Pancreas (tissue), 10 donors: Measurements from ENCODE around the gene TAF4B. TPM values are rescaled to one million over a fixed set of nuclear protein-coding genes. Genes with fewer than 3 reads are reported as not detected.
"Not testable (repeated sequence)": the region's sequence is repeated elsewhere in the genome, so short reads cannot be mapped to it uniquely, and the experiment has no call there.

ENCODE experiments used
- ATAC-seq, 4 donors: fragments of 200-7000 bp; cut with Tn5 transposase; one replicate each; pipeline versions ENCODE4 v1.8.0 to v1.9.1; 2020; ENCODE audit warnings: mild to moderate bottlenecking in 4 of 4, moderate library complexity in 4 of 4
- DNase-seq, 6 donors: peaks; one replicate each; pipeline ENCODE4 v3.0.0-alpha.2; 2020
- FAIRE-seq: peaks from 2 replicates; lab custom pipeline; 2012; peaks lifted over from hg19 to GRCh38; lab: Jason Lieb, UNC
- H3K27ac ChIP-seq, 4 donors: fragments of 200-600 bp; sonication (generic); 1 replicate in 3 of 4; 2 replicates in 1 of 4; pipeline versions ENCODE4 v1.5.0 to v1.8.0; 2020
- H3K27me3 ChIP-seq, 4 donors: fragments of 200-600 bp; one replicate each; pipeline ENCODE4 v1.8.0; 2021
- H3K36me3 ChIP-seq, 3 donors: fragments of 200-600 bp; sonication (generic) in 1 of 3; one replicate each; pipeline versions ENCODE4 v1.5.0 to v1.8.0; 2020 to 2021
- H3K4me1 ChIP-seq, 3 donors: fragments of 200-600 bp; one replicate each; pipeline ENCODE4 v1.8.0; 2021
- H3K4me3 ChIP-seq, 4 donors: fragments of 200-600 bp; sonication (generic) in 2 of 4; one replicate each; pipeline versions ENCODE4 v1.5.0 to v1.8.0; 2020 to 2021
- H3K9me3 ChIP-seq, 4 donors: fragments of 200-600 bp; one replicate each; pipeline ENCODE4 v1.8.0; 2021
- WGBS, 2 donors: extraction: QIAGEN DNeasy Blood & Tissue Kit; methylation state at CpG; one replicate each; pipeline ENCODE4 v1.1.7; 2013; 5-methylcytosine and 5-hydroxymethylcytosine counted together
- intact Hi-C, 3 donors: fragments of 100-400 bp; cut with DNase I; formaldehyde crosslinking; loops; one replicate each; pipeline versions ENCODE4 v1.11.1 to v1.14.2; 2022
- polyA plus RNA-seq, 2 donors: library from polyadenylated mRNA; stranded (reverse); fragments of 200-250 nt; gene quantifications; one replicate each; pipeline ENCODE4 v1.2.3, GENCODE V29; 2013
- total RNA-seq, 6 donors: library from RNA; stranded (reverse); fragmentation: NEBNext Ultra II Directional in 4 of 6; extraction: Animal tissue kit (Norgen Biotek cat#: 25700) in 4 of 6; gene quantifications; one replicate each; pipeline versions ENCODE4 v1.2.1 to v1.2.4, GENCODE V29; 2021 to 2023
- TF ChIP-seq, protein P1 (sequence below), 4 donors: fragments of 200-600 bp; sonication (generic) in 3 of 4; IDR thresholded peaks; one replicate each; pipeline versions ENCODE4 v1.5.0 to v1.8.0; 2021; ENCODE audit warnings: antibody characterized with exemption in 4 of 4
- donor health status: healthy with polysubstance abuse.
- donor health status: DM: no; HTN: no; CAD: no; lungs with moderate emphysema.
- donor health status: DM: no; HTN: no; CAD: no.
- donor health status: control.
- donor health status: control.
- donor health status: Bipolar disorder and iron deficiency.
- donor health status: DM: yes; HTN: yes; CAD: no.
- donor health status: DM: no; HTN: no; CAD: no.
- donor health status: DM: no; HTN: no; CAD: no.
- donor health status: DM: yes; HTN: yes; CAD: no.

TAF4B gene
- total and polyA plus RNA-seq, 8 donors, result 0.94 to 3.4 (median 2.3) TPM

DNA sequence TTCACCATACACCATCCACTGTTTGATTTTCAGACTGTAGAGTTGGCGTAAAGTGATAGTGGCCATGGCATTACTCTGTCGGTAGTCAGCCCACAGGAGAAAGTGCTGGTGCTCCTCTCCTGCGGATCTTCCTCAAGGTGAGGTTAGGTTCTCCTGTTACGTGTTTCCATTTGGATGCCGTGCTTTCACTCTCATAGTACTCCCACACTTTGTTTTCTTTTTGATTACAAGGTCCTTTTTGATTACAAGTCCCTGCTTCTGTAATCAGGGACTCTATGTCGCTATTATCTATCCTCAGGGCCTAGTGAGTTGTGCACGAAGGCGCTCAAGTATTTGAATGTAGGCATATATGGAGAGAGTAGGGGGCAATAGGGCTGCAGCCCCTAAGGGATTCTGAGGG lies 4.3 kb downstream of the TAF4B start:
- Histone ChIP-seq H3K4me3 (no peak overlapping the region), H3K36me3 (no peaks in the 10 kb centered on the region), H3K27me3 (no peaks in the 10 kb centered on the region), H3K4me1 (peaks cover 4 to 16% (median 4%) of the 10 kb centered on the region in 3 donors), H3K9me3 (no peaks in the 10 kb centered on the region), H3K27ac (no peak overlapping the region)
- WGBS, 2 donors, result 48 to 54% methylated on average over 8 of the region's 8 CpGs
- FAIRE-seq (no peak), DNase-seq (no peak), ATAC-seq (no peak)
- intact Hi-C loops, result no loop called here
- TF ChIP-seq, protein P1, sequence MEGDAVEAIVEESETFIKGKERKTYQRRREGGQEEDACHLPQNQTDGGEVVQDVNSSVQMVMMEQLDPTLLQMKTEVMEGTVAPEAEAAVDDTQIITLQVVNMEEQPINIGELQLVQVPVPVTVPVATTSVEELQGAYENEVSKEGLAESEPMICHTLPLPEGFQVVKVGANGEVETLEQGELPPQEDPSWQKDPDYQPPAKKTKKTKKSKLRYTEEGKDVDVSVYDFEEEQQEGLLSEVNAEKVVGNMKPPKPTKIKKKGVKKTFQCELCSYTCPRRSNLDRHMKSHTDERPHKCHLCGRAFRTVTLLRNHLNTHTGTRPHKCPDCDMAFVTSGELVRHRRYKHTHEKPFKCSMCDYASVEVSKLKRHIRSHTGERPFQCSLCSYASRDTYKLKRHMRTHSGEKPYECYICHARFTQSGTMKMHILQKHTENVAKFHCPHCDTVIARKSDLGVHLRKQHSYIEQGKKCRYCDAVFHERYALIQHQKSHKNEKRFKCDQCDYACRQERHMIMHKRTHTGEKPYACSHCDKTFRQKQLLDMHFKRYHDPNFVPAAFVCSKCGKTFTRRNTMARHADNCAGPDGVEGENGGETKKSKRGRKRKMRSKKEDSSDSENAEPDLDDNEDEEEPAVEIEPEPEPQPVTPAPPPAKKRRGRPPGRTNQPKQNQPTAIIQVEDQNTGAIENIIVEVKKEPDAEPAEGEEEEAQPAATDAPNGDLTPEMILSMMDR (IDR thresholded peaks at IDR 0.05), result no peak

DNA sequence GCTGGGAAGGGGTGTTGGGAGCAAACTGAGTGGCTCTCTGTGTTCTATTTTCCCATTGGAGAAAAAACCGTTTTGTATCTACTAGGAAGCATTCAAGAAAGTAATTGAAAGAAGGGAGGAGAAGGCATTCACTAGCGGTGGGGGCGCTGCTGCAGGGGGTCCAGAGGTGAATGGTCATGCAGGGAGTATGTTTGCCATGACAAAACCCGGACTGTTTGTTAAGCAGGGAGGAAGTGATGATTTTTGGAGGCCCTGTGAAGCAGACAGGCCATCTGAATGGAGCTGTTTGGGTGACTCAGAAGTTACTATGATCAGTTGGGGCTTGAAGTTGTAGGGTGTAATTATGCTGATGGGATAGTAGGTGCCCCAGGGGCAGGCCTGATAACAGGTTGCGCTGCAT lies 7.0 kb downstream of the TAF4B start:
- intact Hi-C loops, result no loop called here
- peaks cover 0 to 8% (median under 1%) of the 10 kb centered on the region in 3 donors for H3K4me1 ChIP-seq
- H3K4me3 ChIP-seq, result no peak overlapping the region
- no peaks in the 10 kb centered on the region for H3K27me3 ChIP-seq
- FAIRE-seq, result no peak
- WGBS, 2 donors, result 78 to 81% methylated on average over 5 of the region's 5 CpGs
- DNase-seq, result no peak
- no peaks in the 10 kb centered on the region for H3K9me3 ChIP-seq
- no peaks in the 10 kb centered on the region for H3K36me3 ChIP-seq
- TF ChIP-seq, protein P1 (IDR thresholded peaks at IDR 0.05), result no peak
- H3K27ac ChIP-seq, result no peak overlapping the region
- ATAC-seq, result no peak

DNA sequence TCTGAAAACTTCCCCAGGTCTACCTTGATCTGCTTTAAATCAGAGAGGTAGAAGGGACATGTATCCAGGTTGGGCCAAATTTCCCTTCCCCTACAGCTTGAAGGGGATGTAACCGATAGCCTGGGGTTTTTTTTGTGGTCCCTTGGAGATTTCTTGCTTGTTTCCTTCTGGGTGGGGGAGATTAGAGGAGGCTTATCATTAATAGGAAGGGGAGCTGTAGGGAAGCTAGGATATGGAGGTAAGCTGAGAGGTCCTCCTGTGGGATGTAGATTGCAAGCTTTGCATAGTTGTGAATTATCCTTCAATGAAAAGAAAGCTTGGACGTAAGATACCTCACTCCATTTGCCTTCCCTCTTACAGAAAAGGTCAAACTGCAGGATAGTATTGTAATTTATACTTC lies 11.1 kb downstream of the TAF4B start:
- 91 to 98% methylated on average over 2 of the region's 2 CpGs for WGBS, 2 donors
- DNase-seq, H3K9me3 ChIP-seq, H3K27ac ChIP-seq, H3K27me3 ChIP-seq, FAIRE-seq, H3K36me3 ChIP-seq, H3K4me3 ChIP-seq, ATAC-seq, H3K4me1 ChIP-seq, intact Hi-C loops: not testable (repeated sequence)

DNA sequence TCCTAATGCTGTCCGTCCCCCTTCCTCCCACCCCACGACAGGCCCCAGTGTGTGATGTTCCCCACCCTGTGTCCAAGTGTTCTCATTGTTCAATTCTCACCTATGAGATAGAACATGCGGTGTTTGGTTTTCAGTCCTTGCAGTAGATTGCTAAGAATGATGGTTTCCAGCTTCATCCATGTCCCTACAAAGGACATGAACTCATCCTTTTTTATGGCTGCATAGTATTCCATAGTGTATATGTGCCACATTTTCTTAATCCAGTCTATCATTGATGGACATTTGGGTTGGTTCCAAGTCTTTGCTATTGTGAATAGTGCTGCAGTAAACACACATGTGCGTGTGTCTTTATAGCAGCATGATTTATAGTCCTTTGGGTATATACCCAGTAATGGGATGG lies 12.5 kb downstream of the TAF4B start:
- H3K4me3 ChIP-seq, intact Hi-C loops, H3K27me3 ChIP-seq, H3K27ac ChIP-seq, H3K4me1 ChIP-seq, H3K9me3 ChIP-seq, ATAC-seq, FAIRE-seq, DNase-seq, H3K36me3 ChIP-seq: not testable (repeated sequence)
- WGBS, 2 donors, result 92 to 93% methylated on average over 4 of the region's 4 CpGs

DNA sequence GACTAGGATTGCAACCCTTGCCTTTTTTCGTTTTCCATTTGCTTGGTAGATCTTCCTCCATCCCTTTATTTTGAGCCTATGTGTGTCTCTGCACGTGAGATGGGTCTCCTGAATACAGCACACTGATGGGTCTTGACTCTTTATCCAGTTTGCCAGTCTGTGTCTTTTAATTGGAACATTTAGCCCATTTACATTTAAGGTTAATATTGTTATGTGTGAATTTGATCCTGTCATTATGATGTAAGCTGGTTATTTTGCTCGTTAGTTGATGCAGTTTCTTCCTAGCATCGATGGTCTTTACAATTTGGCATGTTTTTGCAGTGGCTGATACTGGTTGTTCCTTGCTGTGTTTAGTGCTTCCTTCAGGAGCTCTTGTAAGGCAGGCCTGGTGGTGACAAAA lies 16.1 kb downstream of the TAF4B start:
- H3K36me3 ChIP-seq, FAIRE-seq, DNase-seq, ATAC-seq, intact Hi-C loops, H3K9me3 ChIP-seq, H3K27ac ChIP-seq, H3K4me1 ChIP-seq, H3K4me3 ChIP-seq, H3K27me3 ChIP-seq: not testable (repeated sequence)
- 82 to 90% methylated on average over 3 of the region's 4 CpGs for WGBS, 2 donors

DNA sequence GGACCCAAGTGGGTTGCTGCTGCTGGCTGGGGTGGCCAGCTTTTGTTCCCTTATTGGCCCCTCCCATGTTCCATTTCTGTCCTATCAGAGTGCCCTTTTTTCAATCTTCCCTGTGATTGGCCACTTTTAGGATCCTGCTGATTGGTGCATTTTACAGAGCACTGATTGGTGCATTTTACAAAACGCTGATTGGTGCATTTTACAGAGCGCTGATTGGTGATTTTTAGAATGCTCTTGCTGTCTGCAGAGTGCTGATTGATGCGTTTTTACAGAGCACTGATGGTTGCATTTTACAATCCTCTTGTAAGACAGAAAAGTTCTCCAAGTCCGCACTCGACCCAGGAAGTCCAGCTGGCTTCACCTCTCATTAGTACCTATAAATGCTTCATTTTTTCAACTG lies 19.2 kb downstream of the TAF4B start:
- intact Hi-C loops, ATAC-seq, H3K4me1 ChIP-seq, FAIRE-seq, H3K27ac ChIP-seq, H3K36me3 ChIP-seq, H3K4me3 ChIP-seq, H3K27me3 ChIP-seq, H3K9me3 ChIP-seq, DNase-seq: not testable (repeated sequence)
- 77 to 96% methylated on average over 5 of the region's 5 CpGs for WGBS, 2 donors

DNA sequence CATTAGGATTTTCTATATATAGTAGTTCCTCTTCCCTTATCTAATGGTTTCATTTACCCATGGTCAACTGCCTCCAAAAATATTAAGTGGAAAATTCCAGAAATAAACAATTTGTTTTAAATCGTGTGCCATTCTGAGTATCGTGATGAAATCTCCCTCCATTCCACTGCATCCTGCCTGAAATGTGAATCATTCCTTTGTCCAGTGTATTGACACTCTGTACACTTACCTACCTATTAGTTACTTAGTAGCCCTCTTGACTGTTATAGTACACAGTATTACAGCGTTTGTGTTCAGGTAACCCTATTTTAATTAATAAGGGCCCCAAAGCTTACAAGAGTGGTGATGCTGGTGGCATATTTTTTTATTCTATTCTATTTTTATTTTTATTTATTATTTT lies 26.2 kb downstream of the TAF4B start:
- H3K36me3 ChIP-seq, result no peaks in the 10 kb centered on the region

DNA sequence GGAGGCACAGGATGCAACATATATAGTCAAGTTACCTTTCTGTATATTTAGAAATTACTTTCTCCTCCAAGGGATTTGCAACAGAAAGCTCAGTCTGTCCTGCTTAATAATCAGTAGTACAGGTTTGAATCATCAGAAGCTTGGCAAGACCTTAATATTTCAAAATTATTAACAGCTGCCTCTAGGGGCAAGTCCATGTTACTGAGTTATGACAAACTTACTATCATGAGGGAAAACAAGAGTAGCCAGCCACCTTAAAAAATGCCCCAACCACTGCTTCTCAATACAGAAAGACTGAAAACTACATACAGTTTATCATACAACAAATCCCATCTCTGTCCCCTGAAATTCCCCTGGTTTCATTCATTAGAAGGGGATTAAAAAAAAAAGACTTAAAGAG lies 28.6 kb downstream of the TAF4B start:
- FAIRE-seq, intact Hi-C loops: not testable (repeated sequence)

More for the DNA sequence above, 26.2 kb downstream of the TAF4B start:
- H3K4me1 ChIP-seq, result no peaks in the 10 kb centered on the region
- intact Hi-C loops, result no loop called here
- no peaks in the 10 kb centered on the region for H3K9me3 ChIP-seq
- H3K27me3 ChIP-seq, result no peaks in the 10 kb centered on the region
- H3K4me3 ChIP-seq, result no peak overlapping the region
- FAIRE-seq (no peak), DNase-seq (no peak), ATAC-seq (no peak)
- no peak overlapping the region for H3K27ac ChIP-seq
- WGBS, 2 donors, result 55 to 60% methylated on average over 3 of the region's 3 CpGs
- TF ChIP-seq, protein P1 (IDR thresholded peaks at IDR 0.05), result no peak

More for the DNA sequence above, 28.6 kb downstream of the TAF4B start:
- not testable (repeated sequence) for H3K27ac ChIP-seq, ATAC-seq, H3K4me3 ChIP-seq, H3K27me3 ChIP-seq, H3K36me3 ChIP-seq, DNase-seq, H3K4me1 ChIP-seq, H3K9me3 ChIP-seq
